OCI-M1 (cell line): Measurements from ENCODE around the gene PLA2R1.

Experiments
- DNase-seq: peaks from one replicate; lab custom pipeline; 2025; lab: John Stamatoyannopoulos, UW

The PLA2R1 gene

GRCh38 chr2:159933727-159934049 is 128.7 kb downstream of the PLA2R1 start:
- DNase-seq: peak; percentile 37

- DNase-seq: no peak
Measured at GRCh38 chr2:159933040-159933726, 129.2 kb downstream of the PLA2R1 start.

- no peak for DNase-seq
Measured at GRCh38 chr2:159926695-159927094, 135.7 kb downstream of the PLA2R1 start.

GRCh38 chr2:159925975-159926374 is 136.4 kb downstream of the PLA2R1 start:
- no peak for DNase-seq

GRCh38 chr2:159922563-159922962 is 139.9 kb downstream of the PLA2R1 start:
- DNase-seq: no peak

- DNase-seq: peak; percentile 70
Measured at GRCh38 chr2:159921752-159922404, 140.5 kb downstream of the PLA2R1 start.

GRCh38 chr2:159916511-159916910 is 145.9 kb downstream of the PLA2R1 start:
- DNase-seq: no peak

- DNase-seq: no peak
Measured at GRCh38 chr2:159913900-159914299, 148.5 kb downstream of the PLA2R1 start.

GRCh38 chr2:159912580-159912979 is 149.8 kb downstream of the PLA2R1 start:
- no peak for DNase-seq

GRCh38 chr2:159910951-159911350 is 151.5 kb downstream of the PLA2R1 start:
- DNase-seq: no peak

GRCh38 chr2:159908623-159909022 is 153.8 kb downstream of the PLA2R1 start:
- no peak for DNase-seq

GRCh38 chr2:159907909-159908308 is 154.5 kb downstream of the PLA2R1 start:
- DNase-seq: no peak

GRCh38 chr2:159905926-159906714 is 156.3 kb downstream of the PLA2R1 start:
- no peak for DNase-seq

GRCh38 chr2:159904959-159905305 is 157.5 kb downstream of the PLA2R1 start:
- peak; percentile 64 for DNase-seq

GRCh38 chr2:159904127-159904958 is 158.1 kb downstream of the PLA2R1 start, which contains the start of gene LY75:
Gene LY75 (minus strand): TSS chr2:159904756.
- DNase-seq: peak; percentile 64

GRCh38 chr2:159903443-159904126 is 158.8 kb downstream of the PLA2R1 start:
- DNase-seq: no peak

- DNase-seq: no peak
Measured at GRCh38 chr2:159902722-159903121, 159.7 kb downstream of the PLA2R1 start.

- DNase-seq: no peak
Measured at GRCh38 chr2:159900343-159900742, 162.1 kb downstream of the PLA2R1 start.

- DNase-seq: no peak
Measured at GRCh38 chr2:159898441-159898840, 164.0 kb downstream of the PLA2R1 start.

GRCh38 chr2:159897720-159898119 is 164.7 kb downstream of the PLA2R1 start:
- no peak for DNase-seq

- DNase-seq: no peak
Measured at GRCh38 chr2:159897081-159897480, 165.3 kb downstream of the PLA2R1 start.
